Measurements from ENCODE around the gene HOXD4. TPM values are rescaled to one million over a fixed set of nuclear protein-coding genes. Genes with fewer than 3 reads are reported as not detected.

HOXD4 gene
- total RNA-seq, 1 experiment from 2014 or later = 0.61 TPM

GRCh38 chr2:176123411-176124109, 27.8 kb upstream of the HOXD4 start:
- TF ChIP-seq REST (IDR thresholded peaks at IDR 0.05; ENCODE audit: low read depth) = no peak
- TF ChIP-seq SIN3A (IDR thresholded peaks at IDR 0.05; ENCODE audit: low read depth) = no peak
- intact Hi-C loops (cut with micrococcal nuclease) = no loop called here
- Histone ChIP-seq H3K36me3 (ENCODE audit: control insufficient read depth in 1 of 2, insufficient read depth in 2 of 2, low read length in 2 of 2) (no peaks in the 10 kb centered on the region), H2AFZ (ENCODE audit: low read depth, low read length, poor library complexity, severe bottlenecking) (no peak overlapping the region), H3K27me3 (ENCODE audit: insufficient read depth, low read length) (no peaks in the 10 kb centered on the region), H4K20me1 (ENCODE audit: insufficient read depth) (no peaks in the 10 kb centered on the region), H3K9me3 (ENCODE audit: control insufficient read depth in 1 of 2, insufficient read depth in 1 of 2, low read depth in 1 of 2, low read length in 2 of 2) (no peaks in the 10 kb centered on the region), H3K27ac (ENCODE audit: low read depth, low read length) (no peak overlapping the region), H3K9ac (ENCODE audit: low read length) (no peak overlapping the region), H3K4me3 (replicated peaks in 1 of 2; ENCODE audit: low read depth in 1 of 2, low read length in 2 of 2) (no peak overlapping the region), H3K4me2 (ENCODE audit: low read length) (no peak overlapping the region), H3K9me2 (ENCODE audit: insufficient read depth) (no peaks in the 10 kb centered on the region), H3K79me2 (ENCODE audit: insufficient read depth, low read length) (no peaks in the 10 kb centered on the region), H3K4me1 (ENCODE audit: control insufficient read depth in 1 of 2, insufficient read depth in 2 of 2, low read length in 2 of 2) (peaks cover 0 to 5% of the 10 kb centered on the region in 2 experiments; a peak in 1 of 4 replicates)
- DNase-seq (ENCODE audit: low read depth, low spot score) (no peak), ATAC-seq (no peak)
- ChIA-PET RAD21 (ENCODE audit: low non-redundant PET in 1 of 2, low total read pairs in 2 of 2, uncharacterized antibody in 2 of 2, unreplicated experiment in 2 of 2) (no interaction called here), CTCF (no interaction called here), POLR2A (no interaction called here)
- BruUV-seq (replicated peaks) = no TSS peak

GRCh38 chr2:176124110-176124946, 27.0 kb upstream of the HOXD4 start:
- CTCF ChIA-PET = no interaction called here
- Histone ChIP-seq H3K4me2 (ENCODE audit: low read length) (no peak overlapping the region), H4K20me1 (ENCODE audit: insufficient read depth) (no peaks in the 10 kb centered on the region), H3K4me1 (ENCODE audit: control insufficient read depth in 1 of 2, insufficient read depth in 2 of 2, low read length in 2 of 2) (peaks cover 0 to 5% of the 10 kb centered on the region in 2 experiments; a peak in 2 of 4 replicates), H3K27ac (ENCODE audit: low read depth, low read length) (no peak overlapping the region), H2AFZ (ENCODE audit: low read depth, low read length, poor library complexity, severe bottlenecking) (no peak overlapping the region), H3K4me3 (replicated peaks in 1 of 2; ENCODE audit: low read depth in 1 of 2, low read length in 2 of 2) (no peak overlapping the region), H3K79me2 (ENCODE audit: insufficient read depth, low read length) (no peaks in the 10 kb centered on the region), H3K36me3 (ENCODE audit: control insufficient read depth in 1 of 2, insufficient read depth in 2 of 2, low read length in 2 of 2) (no peaks in the 10 kb centered on the region), H3K27me3 (ENCODE audit: insufficient read depth, low read length) (no peaks in the 10 kb centered on the region), H3K9me3 (ENCODE audit: control insufficient read depth in 1 of 2, insufficient read depth in 1 of 2, low read depth in 1 of 2, low read length in 2 of 2) (no peaks in the 10 kb centered on the region), H3K9me2 (ENCODE audit: insufficient read depth) (no peaks in the 10 kb centered on the region), H3K9ac (ENCODE audit: low read length) (no peak overlapping the region)
- intact Hi-C loops (cut with micrococcal nuclease) = no loop called here
- RAD21 ChIA-PET (ENCODE audit: low non-redundant PET in 1 of 2, low total read pairs in 2 of 2, uncharacterized antibody in 2 of 2, unreplicated experiment in 2 of 2) = no interaction called here
- POLR2A ChIA-PET = no interaction called here
- DNase-seq (ENCODE audit: low read depth, low spot score) (no peak), ATAC-seq (no peak)
- TF ChIP-seq POLR2A (IDR thresholded peaks at IDR 0.05; ENCODE audit: borderline replicate concordance, extremely low read depth, insufficient read depth, insufficient read length) (no peak), REST (IDR thresholded peaks at IDR 0.05; ENCODE audit: low read depth) (no peak), YY1 (IDR thresholded peaks at IDR 0.05; ENCODE audit: extremely low read depth, insufficient replicate concordance, low read depth, low read length) (no peak), ELF1 (IDR thresholded peaks at IDR 0.05; ENCODE audit: borderline replicate concordance, low read depth) (no peak), POLR2AphosphoS5 (IDR thresholded peaks at IDR 0.05; ENCODE audit: low read depth, low read length) (no peak), ZNF274 (IDR thresholded peaks at IDR 0.05; ENCODE audit: low read depth, low read length) (no peak), SIN3A (IDR thresholded peaks at IDR 0.05; ENCODE audit: low read depth) (no peak), JUND (IDR thresholded peaks at IDR 0.05) (no peak), CBX3 (IDR thresholded peaks at IDR 0.05; ENCODE audit: low read depth) (no peak), ZFX (IDR thresholded peaks at IDR 0.05) (no peak), EGR1 (IDR thresholded peaks at IDR 0.05; ENCODE audit: low read depth) (no peak)
- BruUV-seq (replicated peaks) = no TSS peak
